Measurements from ENCODE around the gene RPS3.

DNA sequence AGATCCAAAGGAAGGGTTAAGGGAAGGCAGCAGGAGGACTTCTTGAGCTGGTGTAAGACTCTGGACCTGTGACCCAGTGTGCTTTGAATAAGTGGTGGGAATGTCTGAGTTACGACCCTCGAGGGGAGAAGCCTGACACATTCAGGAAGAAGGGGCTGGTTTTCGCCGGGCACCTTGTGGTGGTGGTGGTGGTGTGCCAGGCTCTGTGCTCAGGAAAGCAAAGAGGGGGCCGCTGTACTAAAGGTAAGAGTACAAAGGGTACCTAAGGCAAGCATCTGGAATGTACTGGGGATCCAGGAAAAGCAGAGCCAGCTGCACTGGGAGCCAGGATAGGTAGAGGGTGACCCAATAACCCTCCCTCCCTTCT is 27.4 kb downstream of the RPS3 start:
- TF ChIP-seq, protein P1, sequence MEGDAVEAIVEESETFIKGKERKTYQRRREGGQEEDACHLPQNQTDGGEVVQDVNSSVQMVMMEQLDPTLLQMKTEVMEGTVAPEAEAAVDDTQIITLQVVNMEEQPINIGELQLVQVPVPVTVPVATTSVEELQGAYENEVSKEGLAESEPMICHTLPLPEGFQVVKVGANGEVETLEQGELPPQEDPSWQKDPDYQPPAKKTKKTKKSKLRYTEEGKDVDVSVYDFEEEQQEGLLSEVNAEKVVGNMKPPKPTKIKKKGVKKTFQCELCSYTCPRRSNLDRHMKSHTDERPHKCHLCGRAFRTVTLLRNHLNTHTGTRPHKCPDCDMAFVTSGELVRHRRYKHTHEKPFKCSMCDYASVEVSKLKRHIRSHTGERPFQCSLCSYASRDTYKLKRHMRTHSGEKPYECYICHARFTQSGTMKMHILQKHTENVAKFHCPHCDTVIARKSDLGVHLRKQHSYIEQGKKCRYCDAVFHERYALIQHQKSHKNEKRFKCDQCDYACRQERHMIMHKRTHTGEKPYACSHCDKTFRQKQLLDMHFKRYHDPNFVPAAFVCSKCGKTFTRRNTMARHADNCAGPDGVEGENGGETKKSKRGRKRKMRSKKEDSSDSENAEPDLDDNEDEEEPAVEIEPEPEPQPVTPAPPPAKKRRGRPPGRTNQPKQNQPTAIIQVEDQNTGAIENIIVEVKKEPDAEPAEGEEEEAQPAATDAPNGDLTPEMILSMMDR (IDR thresholded peaks at IDR 0.05), result no peak
- no peak for TF ChIP-seq POLR2A (IDR thresholded peaks at IDR 0.05)

All from breast epithelium (tissue), 3 donors.